ENCODE data around the gene MMP15. TPM values are rescaled to one million over a fixed set of nuclear protein-coding genes. Genes with fewer than 3 reads are reported as not detected.
"Not testable (repeated sequence)": the region's sequence is repeated elsewhere in the genome, so short reads cannot be mapped to it uniquely, and the experiment has no call there.

MMP15 gene
- total RNA-seq, 2 donors from 2014 or later, result 22.3 to 35.3 TPM

GRCh38 chr16:58094026-58094425 is 68.5 kb downstream of the MMP15 start:
- WGBS, 2 donors, result 79 to 90% methylated on average over 4 to 5 of the region's 5 CpGs
- no peaks in the 10 kb centered on the region for H3K27me3 ChIP-seq
- DNase-seq, result no peak
- TF ChIP-seq CTCF (IDR thresholded peaks at IDR 0.05) (no peak), POLR2A (IDR thresholded peaks at IDR 0.05) (no peak)
- H3K27ac ChIP-seq, result no peak overlapping the region
- intact Hi-C loops (cut with DNase I), result no loop called here
- no peaks in the 10 kb centered on the region for H3K4me1 ChIP-seq
- H3K36me3 ChIP-seq (replicated peaks in 1 of 2; ENCODE audit: insufficient read depth in 1 of 2, low read depth in 2 of 2), result no peaks in the 10 kb centered on the region
- H3K4me3 ChIP-seq, result no peak overlapping the region
- ATAC-seq, result no peak
- no peaks in the 10 kb centered on the region for H3K9me3 ChIP-seq

GRCh38 chr16:58094791-58095574 is 69.4 kb downstream of the MMP15 start:
- Histone ChIP-seq H3K27me3 (no peaks in the 10 kb centered on the region), H3K4me3 (no peak overlapping the region), H3K36me3 (replicated peaks in 1 of 2; ENCODE audit: insufficient read depth in 1 of 2, low read depth in 2 of 2) (no peaks in the 10 kb centered on the region), H3K4me1 (no peaks in the 10 kb centered on the region), H3K27ac (no peak overlapping the region), H3K9me3 (no peaks in the 10 kb centered on the region)
- intact Hi-C loops (cut with DNase I), result no loop called here
- 68 to 78% methylated on average over 8 to 15 of the region's 15 CpGs for WGBS, 2 donors
- ATAC-seq, result no peak
- TF ChIP-seq POLR2A (IDR thresholded peaks at IDR 0.05) (no peak), CTCF (IDR thresholded peaks at IDR 0.05) (no peak)
- no peak for DNase-seq

- H3K9me3 ChIP-seq; H3K4me1 ChIP-seq; H3K36me3 ChIP-seq (replicated peaks in 1 of 2; ENCODE audit: insufficient read depth in 1 of 2, low read depth in 2 of 2); intact Hi-C loops (cut with DNase I); H3K27me3 ChIP-seq; ATAC-seq; H3K27ac ChIP-seq; H3K4me3 ChIP-seq; DNase-seq: not testable (repeated sequence)
- WGBS, 2 donors, result 62 to 77% methylated on average over 6 of the region's 6 CpGs
Observed at GRCh38 chr16:58095575-58095960, 70.0 kb downstream of the MMP15 start.

- ATAC-seq (no peak), DNase-seq (no peak)
- intact Hi-C loops (cut with DNase I), result no loop called here
- Histone ChIP-seq H3K36me3 (replicated peaks in 1 of 2; ENCODE audit: insufficient read depth in 1 of 2, low read depth in 2 of 2) (no peaks in the 10 kb centered on the region), H3K9me3 (no peaks in the 10 kb centered on the region), H3K4me3 (no peak overlapping the region), H3K4me1 (no peaks in the 10 kb centered on the region), H3K27me3 (no peaks in the 10 kb centered on the region), H3K27ac (no peak overlapping the region)
- 65% methylated on average over 2 of the region's 2 CpGs; no CpG with 5 or more reads in 1 of the 2 donors for WGBS, 2 donors
- no peak for TF ChIP-seq POLR2A (IDR thresholded peaks at IDR 0.05)
- TF ChIP-seq CTCF (IDR thresholded peaks at IDR 0.05), result no peak
Observed at GRCh38 chr16:58096249-58096648, 70.7 kb downstream of the MMP15 start.

Small RNA genes lying within 50 kb of the gene (small RNA-seq; reads per million reads assigned to genes)
- not detected for gene RF00019

Other genes starting within 250 kb of the MMP15 start
- 100 to 1,000 TPM; 120 to 205 TPM for gene KIFC3, start 223.3 kb upstream of the MMP15 start, total RNA-seq
- gene CNGB1, start 54.6 kb upstream of the MMP15 start, total RNA-seq, result not detected
- gene ZNF319, start 25.1 kb upstream of the MMP15 start, total RNA-seq, result 1 to 10 TPM; 3.3 to 4.7 TPM
- gene USB1, start 24.3 kb upstream of the MMP15 start, total RNA-seq, result 10 to 100 TPM; 22.4 to 46.7 TPM
- 10 to 100 TPM; 11.9 to 33.2 TPM for gene CFAP20, start 103.6 kb downstream of the MMP15 start, total RNA-seq
- 10 to 100 TPM; 27.7 to 30.1 TPM for gene CSNK2A2, start 172.4 kb downstream of the MMP15 start, total RNA-seq